ENCODE data around the gene NFYA. TPM values are rescaled to one million over a fixed set of nuclear protein-coding genes. Genes with fewer than 3 reads are reported as not detected.

Gene NFYA
- total and polyA plus RNA-seq, 2 experiments from 2014 or later: 18.7 to 25.2 TPM

- Histone ChIP-seq H3K27me3 (no peaks in the 10 kb centered on the region), H3K9me2 (replicated peaks; ENCODE audit: insufficient read depth) (no peaks in the 10 kb centered on the region), H3K79me2 (peaks cover 7% of the 10 kb centered on the region), H3K4me1 (ENCODE audit: insufficient read depth) (no peaks in the 10 kb centered on the region), H3K27ac (no peak overlapping the region), H3K4me3 (no peak overlapping the region), H4K20me1 (ENCODE audit: insufficient read depth, poor library complexity, severe bottlenecking) (no peaks in the 10 kb centered on the region), H3K4me2 (no peak overlapping the region), H3K9me3 (ENCODE audit: low read depth) (no peaks in the 10 kb centered on the region), H2AFZ (no peak overlapping the region), H3K36me3 (replicated peaks; ENCODE audit: insufficient read depth, low read depth) (peaks cover 14% of the 10 kb centered on the region)
- WGBS (ENCODE audit: low lambda C conversion rate, missing lambda C conversion rate): 92% methylated on average over 4 of the region's 4 CpGs
- no peak for DNase-seq (ENCODE audit: low spot score)
- TF ChIP-seq CTCF (IDR thresholded peaks at IDR 0.05; ENCODE audit: poor library complexity): peak; percentile 49
- TF ChIP-seq EZH2phosphoT487 (IDR thresholded peaks at IDR 0.05; ENCODE audit: low read depth, severe bottlenecking, unreplicated experiment): no peak
- no peak for TF ChIP-seq EZH2 (IDR thresholded peaks at IDR 0.05; ENCODE audit: borderline replicate concordance)
Observed at GRCh38 chr6:41092421-41093140, 19.8 kb downstream of the NFYA start.

DNA sequence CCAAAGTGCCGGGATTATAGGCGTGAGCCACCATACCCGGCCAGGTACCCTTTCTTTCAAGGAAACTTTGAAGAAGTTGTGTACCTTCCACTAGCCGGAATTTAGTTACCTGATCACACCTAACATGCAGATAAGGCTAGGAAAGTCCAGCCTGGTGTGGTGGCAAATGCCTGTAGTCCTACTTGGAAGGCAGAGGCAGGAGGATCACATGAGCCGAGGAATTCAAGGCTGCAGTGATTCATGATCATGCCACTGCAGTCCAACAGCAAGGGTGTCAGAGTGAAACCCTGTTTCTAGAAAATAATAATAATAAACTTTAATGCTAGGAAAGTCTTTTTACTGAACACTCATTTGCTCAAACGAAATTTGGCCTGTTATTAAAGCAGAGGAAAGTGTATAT lies 21.0 kb downstream of the NFYA start:
- Histone ChIP-seq H3K27me3 (no peaks in the 10 kb centered on the region), H3K4me1 (ENCODE audit: insufficient read depth) (no peaks in the 10 kb centered on the region), H3K4me2 (no peak overlapping the region), H3K4me3 (no peak overlapping the region), H2AFZ (no peak overlapping the region), H3K9me3 (ENCODE audit: low read depth) (no peaks in the 10 kb centered on the region), H3K27ac (no peak overlapping the region), H3K36me3 (replicated peaks; ENCODE audit: insufficient read depth, low read depth) (peaks cover 20% of the 10 kb centered on the region), H3K9me2 (replicated peaks; ENCODE audit: insufficient read depth) (no peaks in the 10 kb centered on the region), H4K20me1 (ENCODE audit: insufficient read depth, poor library complexity, severe bottlenecking) (no peaks in the 10 kb centered on the region), H3K79me2 (peaks cover 4% of the 10 kb centered on the region)
- TF ChIP-seq EZH2phosphoT487 (IDR thresholded peaks at IDR 0.05; ENCODE audit: low read depth, severe bottlenecking, unreplicated experiment) (no peak), CTCF (IDR thresholded peaks at IDR 0.05; ENCODE audit: poor library complexity) (no peak), EZH2 (IDR thresholded peaks at IDR 0.05; ENCODE audit: borderline replicate concordance) (no peak)
- DNase-seq (ENCODE audit: low spot score): no peak
- 94% methylated on average over 6 of the region's 6 CpGs for WGBS (ENCODE audit: low lambda C conversion rate, missing lambda C conversion rate)

DNA sequence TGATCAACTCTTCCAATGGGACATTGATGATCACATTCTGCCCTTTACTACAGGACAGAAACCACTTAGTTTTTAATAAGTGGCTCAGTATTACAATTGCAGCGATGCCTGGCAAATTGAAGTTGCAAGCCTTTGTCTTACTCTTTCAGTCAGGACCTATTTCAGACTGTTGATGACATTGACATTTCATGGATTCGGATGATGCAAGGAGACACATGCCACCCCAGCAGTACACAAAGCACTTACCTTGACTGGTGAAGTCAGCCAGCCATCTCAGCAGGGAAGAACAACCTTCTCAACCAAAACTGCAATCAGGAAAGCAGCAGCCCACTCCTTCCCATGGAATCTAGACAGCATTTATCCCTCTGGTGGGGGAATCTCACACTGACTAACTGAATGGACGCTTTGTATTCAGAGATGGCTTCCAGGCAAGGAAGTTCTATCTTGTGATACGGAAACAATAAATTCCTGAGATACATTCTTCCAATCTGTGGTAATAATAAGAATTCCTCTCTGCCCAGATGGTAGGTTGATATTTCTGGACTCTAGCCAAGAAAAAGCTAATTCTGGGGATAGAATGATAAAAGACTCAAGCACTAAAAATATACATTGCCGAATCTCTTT lies 24.8 kb downstream of the NFYA start:
- H3K4me2 ChIP-seq: no peak overlapping the region
- no peak for DNase-seq (ENCODE audit: low spot score)
- H3K27me3 ChIP-seq: no peaks in the 10 kb centered on the region
- H3K79me2 ChIP-seq: peaks cover 2% of the 10 kb centered on the region
- no peaks in the 10 kb centered on the region for H4K20me1 ChIP-seq (ENCODE audit: insufficient read depth, poor library complexity, severe bottlenecking)
- no peak overlapping the region for H3K27ac ChIP-seq
- no peak overlapping the region for H3K4me3 ChIP-seq
- WGBS (ENCODE audit: low lambda C conversion rate, missing lambda C conversion rate): 86% methylated on average over 5 of the region's 5 CpGs
- H3K4me1 ChIP-seq (ENCODE audit: insufficient read depth): no peaks in the 10 kb centered on the region
- TF ChIP-seq CTCF (IDR thresholded peaks at IDR 0.05; ENCODE audit: poor library complexity) (no peak), EZH2 (IDR thresholded peaks at IDR 0.05; ENCODE audit: borderline replicate concordance) (no peak), EZH2phosphoT487 (IDR thresholded peaks at IDR 0.05; ENCODE audit: low read depth, severe bottlenecking, unreplicated experiment) (no peak)
- no peaks in the 10 kb centered on the region for H3K9me3 ChIP-seq (ENCODE audit: low read depth)
- H3K9me2 ChIP-seq (replicated peaks; ENCODE audit: insufficient read depth): no peaks in the 10 kb centered on the region
- H2AFZ ChIP-seq: no peak overlapping the region
- H3K36me3 ChIP-seq (replicated peaks; ENCODE audit: insufficient read depth, low read depth): peaks cover 13% of the 10 kb centered on the region

Data from hepatocyte (in vitro differentiated cells).